CD4-positive, alpha-beta T cell treated with Interleukin-4 for 1 hour (primary cell): ENCODE data around the gene WDPCP.
"Not testable (repeated sequence)": the region's sequence is repeated elsewhere in the genome, so short reads cannot be mapped to it uniquely, and the experiment has no call there.

Source experiments
- DNase-seq, 2 donors: peaks; one replicate each; pipeline ENCODE4 v3.0.0-alpha.2; 2020 to 2022

Gene WDPCP

DNA sequence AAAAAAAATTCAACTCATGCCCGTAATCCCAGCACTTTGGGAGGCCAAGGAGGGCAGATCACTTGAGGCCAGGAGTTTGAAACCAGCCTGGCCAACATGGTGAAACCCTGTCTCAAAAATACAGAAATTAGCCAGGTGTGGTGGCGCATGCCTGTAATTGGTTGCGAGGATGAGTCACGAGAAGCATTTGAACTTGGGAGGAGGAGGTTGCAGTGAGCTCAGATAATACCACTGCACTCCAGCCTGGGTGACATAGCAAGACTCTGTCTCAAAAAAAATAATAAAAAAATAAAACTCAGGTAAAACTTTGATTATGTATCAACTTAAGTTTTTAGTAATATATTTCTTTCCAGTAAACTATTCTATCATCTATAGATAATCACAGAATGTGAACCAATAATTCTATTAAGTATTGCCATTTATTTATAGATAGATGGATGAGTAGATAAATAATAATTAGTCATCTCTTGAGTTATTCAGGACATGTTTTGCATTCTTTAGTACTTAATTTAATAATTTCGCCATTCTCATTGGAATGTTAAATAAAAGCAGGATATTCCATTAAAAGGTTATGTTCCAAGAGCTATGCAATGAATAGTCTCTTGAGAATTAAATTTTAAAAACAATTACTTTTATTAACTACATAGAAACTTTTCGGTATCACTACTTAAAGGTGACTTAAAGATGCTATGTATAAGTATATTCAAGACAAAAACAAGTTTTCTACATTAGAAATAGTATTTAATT, 48.7 kb downstream of the WDPCP start:
- DNase-seq, result no peak

GRCh38 chr2:63538390-63538789, 49.9 kb downstream of the WDPCP start:
- no peak for DNase-seq

DNA sequence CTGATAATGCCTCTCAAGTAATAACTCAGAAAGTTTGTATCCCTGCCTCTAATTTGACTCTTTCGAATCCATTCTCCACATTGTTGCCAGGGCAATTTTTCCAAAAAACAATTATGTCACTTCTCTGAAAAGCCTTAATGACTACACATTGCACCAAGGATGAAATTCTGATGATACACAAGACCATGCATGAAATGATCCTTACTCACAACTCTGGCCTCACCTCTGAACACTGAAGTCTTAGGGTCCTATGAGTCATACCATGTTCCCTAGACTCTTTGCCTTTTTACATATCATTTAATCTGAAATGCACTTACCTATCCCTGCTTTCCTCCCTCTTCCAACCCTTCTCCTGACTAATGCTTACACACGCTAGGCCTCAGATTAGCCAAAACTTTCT, 51.0 kb downstream of the WDPCP start:
- no peak for DNase-seq

DNA sequence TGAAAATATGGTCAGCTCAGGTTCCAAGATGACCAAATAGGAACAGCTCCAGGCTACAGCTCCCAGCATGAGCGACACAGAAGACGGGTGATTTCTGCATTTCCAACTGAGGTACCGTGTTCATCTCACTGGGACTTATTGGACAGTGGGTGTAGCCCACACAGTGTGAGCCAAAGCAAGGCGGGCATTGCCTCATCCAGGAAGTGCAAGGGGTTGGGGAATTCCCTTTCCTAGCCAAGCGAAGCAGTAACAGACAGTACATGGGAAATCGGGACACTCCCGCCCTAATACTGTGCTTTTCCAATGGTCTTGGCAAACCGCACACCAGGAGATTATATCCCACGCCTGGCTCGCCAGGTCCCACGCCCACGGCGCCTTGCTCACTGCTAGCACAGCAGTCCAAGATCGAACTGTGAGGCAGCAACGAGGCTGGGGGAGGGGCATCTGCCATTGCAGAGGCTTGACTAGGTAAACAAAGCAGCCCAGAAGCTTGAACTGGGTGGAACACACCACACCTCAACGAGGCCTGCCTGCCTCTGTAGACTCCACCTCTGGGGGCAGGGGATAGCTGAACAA, 57.5 kb downstream of the WDPCP start:
- DNase-seq, result no peak

DNA sequence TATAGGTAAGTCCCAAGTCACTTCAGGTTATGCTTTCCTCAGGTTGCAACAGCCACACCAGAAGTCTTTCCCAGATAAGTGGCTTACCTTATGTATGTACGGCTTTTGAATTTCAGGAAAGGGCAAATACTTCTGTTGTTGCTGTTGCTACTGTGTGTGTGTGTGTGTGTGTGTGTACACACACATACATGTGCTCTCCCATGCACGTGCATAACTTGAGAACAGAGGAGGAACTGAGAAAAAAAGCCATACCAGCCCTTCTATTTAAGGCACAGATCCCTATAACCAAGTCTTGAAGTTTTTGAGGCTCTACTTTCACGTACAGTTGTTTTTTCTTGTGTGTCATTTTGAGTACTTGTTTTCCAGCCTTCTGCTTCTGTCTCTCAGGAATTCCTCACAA, 62.4 kb downstream of the WDPCP start:
- DNase-seq, result no peak

DNA sequence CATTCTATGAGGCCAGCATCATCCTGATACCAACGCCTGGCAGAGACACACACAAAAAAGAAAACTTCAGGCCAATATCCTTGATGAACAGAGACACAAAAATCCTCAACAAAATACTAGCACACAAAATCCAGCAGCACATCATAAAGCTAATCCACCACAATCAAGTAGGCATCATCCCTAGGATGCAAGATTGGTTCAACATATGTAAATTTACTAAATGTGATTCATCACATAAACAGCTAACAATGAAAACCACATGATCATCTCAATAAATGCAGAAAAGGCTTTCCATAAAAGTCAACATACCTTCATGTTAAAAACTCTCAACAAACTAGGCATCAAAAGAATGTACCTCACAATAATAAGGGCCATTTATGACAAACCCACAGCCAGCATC, 65.3 kb downstream of the WDPCP start:
- DNase-seq, result no peak

- no peak for DNase-seq
Measured at GRCh38 chr2:63520793-63521192, 67.5 kb downstream of the WDPCP start.

- DNase-seq, result no peak
Measured at GRCh38 chr2:63514781-63515180, 73.5 kb downstream of the WDPCP start.

DNA sequence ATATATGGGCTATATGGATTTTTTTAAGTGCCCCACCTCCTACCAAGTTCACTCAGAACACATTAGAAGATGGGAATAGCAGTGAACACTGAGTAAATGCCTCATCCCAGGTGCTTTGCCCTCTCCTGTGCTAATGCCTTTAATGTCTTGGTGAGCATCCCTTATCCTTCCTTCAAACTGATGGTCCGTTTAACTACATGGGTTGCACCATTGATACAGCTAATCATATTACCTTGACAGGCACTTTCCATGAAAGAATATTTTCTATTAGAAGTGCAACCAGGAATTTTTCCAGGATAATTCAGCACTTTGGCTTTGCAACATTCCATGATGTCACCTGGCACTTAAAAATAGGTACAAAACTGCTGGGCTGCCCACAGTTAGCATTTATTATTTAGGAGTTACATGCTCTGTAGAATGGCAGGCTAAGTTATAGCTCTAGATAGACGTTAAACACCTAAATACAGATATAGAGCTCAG, 74.0 kb downstream of the WDPCP start:
- DNase-seq, result no peak

GRCh38 chr2:63506320-63506719, 82.0 kb downstream of the WDPCP start:
- DNase-seq, result no peak

- no peak for DNase-seq
Measured at GRCh38 chr2:63503818-63504217, 84.5 kb downstream of the WDPCP start.

DNA sequence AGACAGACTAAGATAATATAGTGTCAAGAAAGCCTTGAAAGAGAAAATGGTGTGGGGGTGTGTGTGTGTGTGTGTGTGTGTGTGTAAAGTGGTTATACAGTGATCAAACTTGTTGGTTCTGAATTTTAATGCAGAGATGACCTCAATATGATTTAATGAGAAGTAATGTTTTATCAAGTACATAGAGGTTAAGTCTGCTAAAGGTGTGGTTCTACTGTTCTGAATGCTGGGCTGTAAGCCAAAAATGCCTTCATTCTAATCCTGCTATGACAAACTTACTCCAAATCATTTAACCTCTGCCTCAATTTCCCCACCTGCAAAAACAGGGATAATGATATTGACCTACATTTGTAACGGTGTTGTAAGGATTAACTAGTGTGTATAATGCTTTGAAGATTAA, 87.9 kb downstream of the WDPCP start:
- DNase-seq, result no peak

- no peak for DNase-seq
Measured at GRCh38 chr2:63497576-63497975, 90.7 kb downstream of the WDPCP start.

DNA sequence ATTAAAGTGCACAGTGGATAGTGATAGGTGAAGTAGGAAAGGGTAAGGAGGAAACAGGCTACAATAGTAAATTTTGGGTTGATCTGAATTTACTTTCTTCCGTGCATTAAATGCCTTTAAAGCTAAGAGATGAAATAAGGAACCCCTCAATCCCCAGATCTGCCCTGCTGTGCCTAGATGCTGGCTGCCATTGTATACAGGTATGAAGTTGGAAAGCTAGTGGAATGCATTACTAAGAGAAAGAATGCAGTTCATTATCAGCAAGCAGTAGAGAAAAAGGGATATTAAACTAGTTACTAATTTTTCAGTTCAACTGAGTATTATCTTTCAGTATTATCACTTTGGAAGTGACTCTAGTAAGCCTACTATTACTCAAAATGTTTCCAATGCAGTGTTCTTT, 93.3 kb downstream of the WDPCP start:
- no peak for DNase-seq

- DNase-seq, result no peak
Measured at GRCh38 chr2:63494100-63494499, 94.2 kb downstream of the WDPCP start.

DNA sequence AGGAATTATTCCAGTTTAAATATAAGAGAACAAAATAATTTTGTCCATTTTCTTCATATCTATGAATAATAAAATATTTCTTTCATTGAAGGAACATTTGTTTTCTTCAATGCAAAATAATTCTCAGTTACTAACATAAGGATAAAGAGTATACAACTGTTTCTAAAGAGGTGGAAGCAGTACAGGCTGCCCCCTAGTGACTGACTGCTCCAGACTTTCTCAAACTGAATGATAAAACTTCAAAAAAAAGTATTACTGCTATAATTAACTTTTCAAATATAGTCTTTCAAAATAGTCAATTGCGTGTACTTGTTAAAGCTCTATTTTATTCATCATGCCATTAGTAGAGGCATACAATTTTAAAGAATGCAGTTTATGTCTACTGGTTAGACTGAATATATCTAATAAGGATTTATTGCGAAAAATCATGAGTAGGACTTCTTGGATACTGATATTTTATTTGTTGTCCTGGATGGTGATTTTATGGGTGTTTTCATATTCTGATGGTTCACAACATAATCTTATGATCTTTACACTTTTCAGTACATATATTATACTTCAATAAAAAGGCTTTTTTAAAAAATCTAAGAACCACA, 100.1 kb downstream of the WDPCP start:
- no peak for DNase-seq

- no peak for DNase-seq
Measured at GRCh38 chr2:63486861-63487290, 101.4 kb downstream of the WDPCP start.

DNA sequence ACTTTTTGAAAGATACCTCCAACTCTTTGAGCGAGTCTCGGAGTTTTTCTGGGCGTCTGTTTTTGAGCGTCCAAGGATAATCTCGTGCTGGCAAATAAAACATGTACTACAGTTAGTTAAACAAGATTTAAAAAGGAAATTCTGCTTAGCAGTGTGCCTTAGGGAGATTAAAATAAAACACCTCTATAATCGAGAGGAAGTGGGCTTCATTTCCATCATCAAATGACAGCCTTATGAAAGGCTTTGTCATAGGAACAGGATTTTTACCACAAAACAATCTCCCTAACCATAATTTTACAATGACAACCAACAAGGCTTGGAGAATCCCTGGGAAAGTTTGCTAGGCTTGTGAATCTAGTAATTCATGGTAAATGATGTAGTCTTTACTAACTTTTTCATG, 103.4 kb downstream of the WDPCP start:
- DNase-seq, result no peak

- DNase-seq, result no peak
Measured at GRCh38 chr2:63484481-63484880, 103.8 kb downstream of the WDPCP start.

- DNase-seq, result no peak
Measured at GRCh38 chr2:63477686-63478085, 110.6 kb downstream of the WDPCP start.

DNA sequence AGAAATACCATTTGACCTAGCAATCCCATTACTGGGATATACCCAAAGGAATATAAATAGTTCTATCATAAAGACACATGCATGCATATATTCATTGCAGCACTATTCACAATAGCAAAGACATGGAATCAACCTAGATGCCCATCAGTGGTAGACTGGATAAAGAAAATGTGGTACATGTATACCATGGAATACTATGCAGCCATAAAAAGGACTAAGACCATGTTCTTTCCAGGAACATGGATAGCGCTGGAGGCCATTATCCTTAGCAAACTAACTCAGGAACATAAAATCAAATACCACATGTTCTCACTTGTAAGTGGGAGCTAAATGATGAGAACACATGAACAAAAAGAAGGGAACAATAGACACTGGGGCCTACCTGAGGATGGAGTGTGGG, 119.0 kb downstream of the WDPCP start:
- DNase-seq, result not testable (repeated sequence)

GRCh38 chr2:63465633-63466032, 122.6 kb downstream of the WDPCP start:
- DNase-seq, result no peak

DNA sequence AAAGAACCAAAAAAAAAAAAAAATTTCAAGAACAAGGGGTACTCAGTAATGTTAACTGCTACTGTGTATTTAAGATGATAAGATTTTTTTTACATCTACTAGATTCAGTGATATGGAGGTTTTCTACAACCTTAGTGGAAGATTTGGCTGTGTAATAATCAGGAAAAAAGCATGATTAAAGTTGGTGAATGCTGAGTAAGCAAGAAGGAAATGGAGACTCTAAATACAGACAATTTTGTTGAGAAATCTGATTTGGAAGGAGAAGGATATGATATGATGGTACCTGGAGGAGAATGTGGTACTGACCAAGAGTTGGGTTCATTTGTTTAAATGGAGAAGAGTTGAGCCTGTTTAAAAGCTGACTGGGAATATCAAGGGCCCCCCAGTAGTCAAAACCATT, 125.1 kb downstream of the WDPCP start:
- no peak for DNase-seq

GRCh38 chr2:63446658-63447057, 141.6 kb downstream of the WDPCP start:
- DNase-seq, result no peak
